ENCODE results near the gene CACFD1.
"Not testable (repeated sequence)": the region's sequence is repeated elsewhere in the genome, so short reads cannot be mapped to it uniquely, and the experiment has no call there.

CACFD1 gene

GRCh38 chr9:133440874-133441273, 18.9 kb upstream of the CACFD1 start:
- no peak for DNase-seq (ENCODE audit: low read depth)

- DNase-seq (ENCODE audit: low read depth), result no peak
Measured at GRCh38 chr9:133441571-133441970, 18.2 kb upstream of the CACFD1 start.

GRCh38 chr9:133443248-133443647, 16.5 kb upstream of the CACFD1 start:
- DNase-seq (ENCODE audit: low read depth), result no peak

GRCh38 chr9:133443982-133444381, 15.8 kb upstream of the CACFD1 start:
- no peak for DNase-seq (ENCODE audit: low read depth)

GRCh38 chr9:133445293-133445969, 14.3 kb upstream of the CACFD1 start:
- DNase-seq (ENCODE audit: low read depth), result no peak

GRCh38 chr9:133448487-133448972, 11.2 kb upstream of the CACFD1 start:
- DNase-seq (ENCODE audit: low read depth), result no peak

GRCh38 chr9:133449760-133450159, 10.0 kb upstream of the CACFD1 start:
- no peak for DNase-seq (ENCODE audit: low read depth)

- DNase-seq (ENCODE audit: low read depth), result not testable (repeated sequence)
Measured at GRCh38 chr9:133451865-133452264, 7.9 kb upstream of the CACFD1 start.

- DNase-seq (ENCODE audit: low read depth), result no peak
Measured at GRCh38 chr9:133452562-133452961, 7.2 kb upstream of the CACFD1 start.

- no peak for DNase-seq (ENCODE audit: low read depth)
Measured at GRCh38 chr9:133453651-133454050, 6.1 kb upstream of the CACFD1 start.

GRCh38 chr9:133454325-133454724, 5.5 kb upstream of the CACFD1 start:
- DNase-seq (ENCODE audit: low read depth), result no peak

- DNase-seq (ENCODE audit: low read depth), result no peak
Measured at GRCh38 chr9:133454943-133455673, 4.7 kb upstream of the CACFD1 start.

- no peak for DNase-seq (ENCODE audit: low read depth)
Measured at GRCh38 chr9:133455936-133456335, 3.8 kb upstream of the CACFD1 start.

- DNase-seq (ENCODE audit: low read depth), result no peak
Measured at GRCh38 chr9:133456409-133456808, 3.4 kb upstream of the CACFD1 start.

- DNase-seq (ENCODE audit: low read depth), result no peak
Measured at GRCh38 chr9:133457233-133457632, 2.5 kb upstream of the CACFD1 start.

GRCh38 chr9:133457748-133458147, 2.0 kb upstream of the CACFD1 start:
- DNase-seq (ENCODE audit: low read depth), result no peak

- DNase-seq (ENCODE audit: low read depth), result no peak
Measured at GRCh38 chr9:133458643-133459312, 1.0 kb upstream of the CACFD1 start.

- DNase-seq (ENCODE audit: low read depth), result peak; percentile 15
Measured at GRCh38 chr9:133460405-133461175, 812 bp downstream of the CACFD1 start.

GRCh38 chr9:133461975-133462374, 2.2 kb downstream of the CACFD1 start:
- no peak for DNase-seq (ENCODE audit: low read depth)

GRCh38 chr9:133463234-133463863, 3.6 kb downstream of the CACFD1 start:
- no peak for DNase-seq (ENCODE audit: low read depth)

- no peak for DNase-seq (ENCODE audit: low read depth)
Measured at GRCh38 chr9:133463864-133464615, 4.3 kb downstream of the CACFD1 start.

All from stimulated activated CD8-positive, alpha-beta memory T cell treated with anti-CD3 and anti-CD28 coated beads, Interleukin-12 subunit alpha, Interleukin-12 subunit beta, amount 100 ng/mL, for 1 hour (primary cell).